Suprapubic skin (tissue), 4 donors: ENCODE data around the gene ZNF678. TPM values are rescaled to one million over a fixed set of nuclear protein-coding genes. Genes with fewer than 3 reads are reported as not detected.

ENCODE experiments used
- DNase-seq, 2 donors: peaks; one replicate each; pipeline ENCODE4 v3.0.0-alpha.2; 2019; ENCODE audit warnings: low spot score in 2 of 2
- H3K27ac ChIP-seq: fragments of 200-600 bp; sonication (generic); one replicate; pipeline ENCODE4 v1.5.1; 2019
- H3K27me3 ChIP-seq: fragments of 200-600 bp; sonication (generic); one replicate; pipeline ENCODE4 v1.5.1; 2019
- H3K36me3 ChIP-seq: fragments of 200-600 bp; sonication (generic); one replicate; pipeline ENCODE4 v1.5.1; 2019
- H3K4me1 ChIP-seq: fragments of 200-600 bp; sonication (generic); one replicate; pipeline ENCODE4 v1.5.1; 2019
- H3K4me3 ChIP-seq: fragments of 200-600 bp; sonication (generic); one replicate; pipeline ENCODE4 v1.5.1; 2019; ENCODE audit warnings: mild to moderate bottlenecking
- H3K9me3 ChIP-seq: fragments of 200-600 bp; sonication (generic); one replicate; pipeline ENCODE4 v1.5.1; 2019
- EP300 ChIP-seq: sonication (generic); formaldehyde crosslinking; IDR thresholded peaks from one replicate; pipeline ENCODE4 v1.6.1; 2017; ENCODE audit warnings: antibody characterized with exemption
- POLR2A ChIP-seq, 2 donors: fragments of 450-650 bp; IDR thresholded peaks; one replicate each; pipeline ENCODE4 v1.6.1; 2017; ENCODE audit warnings: antibody characterized with exemption in 2 of 2, mild to moderate bottlenecking in 2 of 2, moderate library complexity in 2 of 2
- POLR2AphosphoS5 ChIP-seq, 3 donors: sonication (generic); formaldehyde crosslinking; IDR thresholded peaks; one replicate each; pipeline ENCODE4 v1.6.1; 2017; ENCODE audit warnings: antibody characterized with exemption in 3 of 3
- WGBS: methylation state at CpG from one replicate; pipeline ENCODE4 v1.1.5; 2018; 5-methylcytosine and 5-hydroxymethylcytosine counted together
- total RNA-seq, 4 donors: library from RNA; depleted of rRNA; stranded (reverse); fragments of >200 nt; gene quantifications; one replicate each; pipeline ENCODE4 v1.1.0, GENCODE V29; 2016
- TF ChIP-seq, protein P1 (sequence below), 2 donors: fragments of 200-600 bp in 1 of 2; fragments of 450-650 bp in 1 of 2; sonication (generic) in 1 of 2; IDR thresholded peaks; one replicate each; pipeline ENCODE4 v1.5.1; 2016 to 2019; ENCODE audit warnings: antibody characterized with exemption in 2 of 2, mild to moderate bottlenecking in 1 of 2, moderate library complexity in 1 of 2

The ZNF678 gene
- total RNA-seq, 4 donors from 2014 or later: 3.5 to 6.8 (median 5.3) TPM

DNA sequence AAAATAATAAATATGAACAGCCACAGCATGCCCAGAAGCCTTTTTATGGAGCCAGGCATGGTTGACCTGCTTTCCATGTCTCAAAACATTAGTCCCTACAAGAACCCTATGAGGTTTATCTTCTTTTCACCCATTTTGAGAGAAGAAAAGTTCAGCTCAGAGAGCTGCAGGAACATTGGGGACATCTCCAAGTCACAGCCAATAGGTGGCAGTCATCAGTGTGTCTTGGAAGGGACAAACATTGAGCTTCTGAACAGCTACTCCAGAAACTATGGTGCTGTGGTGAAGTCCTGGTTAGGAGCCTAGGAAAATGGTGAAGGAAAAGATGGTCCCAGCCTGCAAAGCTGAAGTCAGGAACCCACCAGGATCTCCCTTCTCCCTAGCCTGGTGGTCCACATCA, 98.1 kb downstream of the ZNF678 start:
- Histone ChIP-seq H3K27ac (no peak overlapping the region), H3K27me3 (no peaks in the 10 kb centered on the region), H3K4me3 (no peak overlapping the region), H3K36me3 (peaks cover 10% of the 10 kb centered on the region), H3K9me3 (peaks cover 65% of the 10 kb centered on the region), H3K4me1 (no peaks in the 10 kb centered on the region)
- no peak for DNase-seq
- TF ChIP-seq EP300 (no peak), POLR2AphosphoS5 (IDR thresholded peaks at IDR 0.05) (no peak), POLR2A (IDR thresholded peaks at IDR 0.05) (no peak)
- TF ChIP-seq, protein P1, sequence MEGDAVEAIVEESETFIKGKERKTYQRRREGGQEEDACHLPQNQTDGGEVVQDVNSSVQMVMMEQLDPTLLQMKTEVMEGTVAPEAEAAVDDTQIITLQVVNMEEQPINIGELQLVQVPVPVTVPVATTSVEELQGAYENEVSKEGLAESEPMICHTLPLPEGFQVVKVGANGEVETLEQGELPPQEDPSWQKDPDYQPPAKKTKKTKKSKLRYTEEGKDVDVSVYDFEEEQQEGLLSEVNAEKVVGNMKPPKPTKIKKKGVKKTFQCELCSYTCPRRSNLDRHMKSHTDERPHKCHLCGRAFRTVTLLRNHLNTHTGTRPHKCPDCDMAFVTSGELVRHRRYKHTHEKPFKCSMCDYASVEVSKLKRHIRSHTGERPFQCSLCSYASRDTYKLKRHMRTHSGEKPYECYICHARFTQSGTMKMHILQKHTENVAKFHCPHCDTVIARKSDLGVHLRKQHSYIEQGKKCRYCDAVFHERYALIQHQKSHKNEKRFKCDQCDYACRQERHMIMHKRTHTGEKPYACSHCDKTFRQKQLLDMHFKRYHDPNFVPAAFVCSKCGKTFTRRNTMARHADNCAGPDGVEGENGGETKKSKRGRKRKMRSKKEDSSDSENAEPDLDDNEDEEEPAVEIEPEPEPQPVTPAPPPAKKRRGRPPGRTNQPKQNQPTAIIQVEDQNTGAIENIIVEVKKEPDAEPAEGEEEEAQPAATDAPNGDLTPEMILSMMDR (IDR thresholded peaks at IDR 0.05): no peak

DNA sequence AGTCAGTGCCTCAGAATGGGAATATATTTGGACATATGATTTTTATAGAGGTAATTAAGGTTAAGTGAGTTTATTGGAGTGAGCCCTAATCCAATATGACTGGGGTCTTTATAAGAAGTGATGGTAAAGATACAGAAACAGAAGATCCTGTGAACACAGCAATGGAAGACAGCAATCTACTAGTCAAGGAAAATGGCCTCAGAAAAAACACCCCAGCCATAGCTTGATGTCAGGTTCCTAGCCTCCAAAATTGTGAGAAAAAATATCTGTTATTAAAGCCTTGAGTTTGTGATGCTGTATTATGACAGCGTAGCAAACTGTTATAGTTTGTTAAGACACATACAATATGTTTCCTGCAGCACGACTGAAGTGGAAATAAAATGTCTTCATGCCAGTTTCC, 99.6 kb downstream of the ZNF678 start:
- H3K4me1 ChIP-seq: no peaks in the 10 kb centered on the region
- peaks cover 60% of the 10 kb centered on the region for H3K9me3 ChIP-seq
- no peaks in the 10 kb centered on the region for H3K27me3 ChIP-seq
- no peak for DNase-seq
- peaks cover 10% of the 10 kb centered on the region for H3K36me3 ChIP-seq
- 93% methylated on average over 2 of the region's 2 CpGs for WGBS
- no peak overlapping the region for H3K4me3 ChIP-seq
- no peak overlapping the region for H3K27ac ChIP-seq
- TF ChIP-seq POLR2AphosphoS5 (IDR thresholded peaks at IDR 0.05): no peak
- TF ChIP-seq, protein P1 (IDR thresholded peaks at IDR 0.05): no peak
- no peak for TF ChIP-seq POLR2A (IDR thresholded peaks at IDR 0.05)
- TF ChIP-seq EP300: no peak

DNA sequence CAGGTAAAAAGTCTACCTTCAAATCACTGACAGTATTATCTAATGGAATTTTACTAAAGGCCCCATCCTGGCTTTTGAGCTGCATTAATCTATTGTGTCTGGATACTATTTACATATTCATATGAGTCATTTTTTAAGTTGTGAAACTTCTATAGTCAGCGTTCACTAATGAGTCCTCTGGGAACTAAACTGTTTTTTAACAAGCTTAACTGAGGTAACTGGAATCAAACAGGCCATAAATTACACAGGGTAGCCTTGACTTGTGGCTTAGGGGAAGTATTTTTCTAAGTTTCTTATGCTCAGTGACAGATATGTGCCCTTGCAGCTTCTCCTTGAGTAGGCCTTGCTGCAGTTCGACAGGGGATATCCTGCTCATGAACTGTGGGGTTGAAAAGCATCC, 102.9 kb downstream of the ZNF678 start:
- peaks cover 10% of the 10 kb centered on the region for H3K36me3 ChIP-seq
- no peaks in the 10 kb centered on the region for H3K4me1 ChIP-seq
- 77% methylated on average over 2 of the region's 2 CpGs for WGBS
- H3K27me3 ChIP-seq: no peaks in the 10 kb centered on the region
- TF ChIP-seq POLR2A (IDR thresholded peaks at IDR 0.05) (no peak), EP300 (no peak), POLR2AphosphoS5 (IDR thresholded peaks at IDR 0.05) (no peak)
- TF ChIP-seq, protein P1 (IDR thresholded peaks at IDR 0.05): no peak
- peaks cover 85% of the 10 kb centered on the region for H3K9me3 ChIP-seq
- H3K4me3 ChIP-seq: no peak overlapping the region
- H3K27ac ChIP-seq: no peak overlapping the region
- no peak for DNase-seq

DNA sequence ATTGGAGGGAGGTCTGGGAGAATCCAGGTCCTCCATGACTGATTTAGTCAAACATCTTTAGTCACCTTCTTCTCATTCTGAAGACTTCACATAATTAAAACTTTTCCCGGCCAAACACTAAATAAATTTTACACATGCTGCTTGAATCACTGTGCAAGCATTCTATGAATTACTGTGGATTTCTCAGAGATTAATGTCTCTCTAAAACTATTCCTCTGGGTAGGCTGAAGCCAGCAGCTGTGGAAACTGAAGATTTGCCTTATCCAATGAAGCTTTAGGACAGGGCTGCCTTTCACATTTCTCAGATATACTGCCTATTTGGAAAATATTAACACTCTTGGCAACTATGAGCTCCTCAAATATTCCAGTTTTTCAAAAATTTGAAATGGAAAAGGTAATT, 110.1 kb downstream of the ZNF678 start:
- no peaks in the 10 kb centered on the region for H3K27me3 ChIP-seq
- H3K27ac ChIP-seq: no peak overlapping the region
- no peaks in the 10 kb centered on the region for H3K36me3 ChIP-seq
- no peak overlapping the region for H3K4me3 ChIP-seq
- no peak for DNase-seq
- no peaks in the 10 kb centered on the region for H3K4me1 ChIP-seq
- H3K9me3 ChIP-seq: peaks cover 70% of the 10 kb centered on the region
- TF ChIP-seq POLR2AphosphoS5 (IDR thresholded peaks at IDR 0.05): no peak
- no peak for TF ChIP-seq POLR2A (IDR thresholded peaks at IDR 0.05)
- TF ChIP-seq, protein P1 (IDR thresholded peaks at IDR 0.05): no peak
- no peak for TF ChIP-seq EP300
- 98% methylated on average over 1 of the region's 1 CpG for WGBS

DNA sequence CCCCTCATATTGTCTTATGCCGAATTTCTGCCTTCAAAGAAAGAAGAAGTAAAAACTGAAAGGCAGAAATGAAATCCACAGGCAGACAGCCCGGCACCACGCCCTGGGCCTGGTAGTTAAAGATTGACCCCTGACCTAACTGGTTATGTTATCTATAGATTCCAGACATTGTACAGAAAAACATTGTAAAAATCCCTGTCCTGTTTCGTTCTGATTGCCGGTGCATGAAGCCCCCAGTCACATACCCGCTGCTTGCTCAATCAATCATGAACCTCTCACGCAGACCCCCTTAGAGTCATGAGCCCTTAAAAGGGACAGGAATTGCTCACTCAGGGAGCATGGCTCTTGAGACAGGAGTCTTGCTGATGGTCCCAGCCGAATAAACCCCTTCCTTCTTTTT, 122.5 kb downstream of the ZNF678 start:
- WGBS: 68% methylated on average over 8 of the region's 8 CpGs
- DNase-seq: no peak
- no peak overlapping the region for H3K27ac ChIP-seq
- TF ChIP-seq POLR2AphosphoS5 (IDR thresholded peaks at IDR 0.05): no peak
- TF ChIP-seq, protein P1 (IDR thresholded peaks at IDR 0.05): no peak
- TF ChIP-seq EP300: no peak
- TF ChIP-seq POLR2A (IDR thresholded peaks at IDR 0.05): no peak
- H3K9me3 ChIP-seq: peaks cover 51% of the 10 kb centered on the region
- no peak overlapping the region for H3K4me3 ChIP-seq
- H3K36me3 ChIP-seq: no peaks in the 10 kb centered on the region
- no peaks in the 10 kb centered on the region for H3K4me1 ChIP-seq
- no peaks in the 10 kb centered on the region for H3K27me3 ChIP-seq
